ENCODE results near the gene HOXA11. TPM values are rescaled to one million over a fixed set of nuclear protein-coding genes. Genes with fewer than 3 reads are reported as not detected.

The HOXA11 gene
- total RNA-seq, 1 donor from 2014 or later: not detected

GRCh38 chr7:27164367-27165088 is 20.5 kb downstream of the HOXA11 start:
- ATAC-seq: no peak
- DNase-seq: peak; percentile 30
- intact Hi-C loops (cut with micrococcal nuclease): loop anchor here (5.0 to 10.0 kb wide), 2 partner anchors 482 to 790 kb away; no protein-coding TSS in a partner anchor

- ATAC-seq (no peak), DNase-seq (no peak)
- intact Hi-C loops (cut with micrococcal nuclease): loop anchor here (5.0 to 10.0 kb wide), 2 partner anchors 482 to 789 kb away; no protein-coding TSS in a partner anchor
These were observed 21.0 kb downstream of the HOXA11 start for GRCh38 chr7:27164045-27164366.

- intact Hi-C loops (cut with micrococcal nuclease): loop anchor here (5.0 to 10.0 kb wide), 2 partner anchors 481 to 789 kb away; no protein-coding TSS in a partner anchor
- ATAC-seq (no peak), DNase-seq (peak; percentile 7)
These were observed 21.6 kb downstream of the HOXA11 start for GRCh38 chr7:27163288-27164044.

- ATAC-seq: no peak
- DNase-seq: no peak
- intact Hi-C loops (cut with micrococcal nuclease): loop anchor here (5.0 to 10.0 kb wide), 2 partner anchors 480 to 788 kb away; no protein-coding TSS in a partner anchor
These were observed 22.3 kb downstream of the HOXA11 start for GRCh38 chr7:27162561-27163287.

GRCh38 chr7:27161721-27162560 is 23.1 kb downstream of the HOXA11 start:
- ATAC-seq (no peak), DNase-seq (peak; percentile 24)
- intact Hi-C loops (cut with micrococcal nuclease): loop anchor here (5.0 to 10.0 kb wide), 2 partner anchors 480 to 787 kb away; no protein-coding TSS in a partner anchor

- ATAC-seq: peak; percentile 49
- intact Hi-C loops (cut with micrococcal nuclease): loop anchor here (5.0 to 10.0 kb wide), 2 partner anchors 479 to 786 kb away; no protein-coding TSS in a partner anchor
- DNase-seq: peak; percentile 50
These were observed 23.8 kb downstream of the HOXA11 start for GRCh38 chr7:27161214-27161720.

- peak; percentile 89 for DNase-seq
- intact Hi-C loops (cut with micrococcal nuclease): loop anchor here (5.0 to 10.0 kb wide), 2 partner anchors 478 to 786 kb away; no protein-coding TSS in a partner anchor
- ATAC-seq: peak; percentile 89
These were observed 24.4 kb downstream of the HOXA11 start for GRCh38 chr7:27160546-27161213.

GRCh38 chr7:27160145-27160545 is 24.9 kb downstream of the HOXA11 start:
- intact Hi-C loops (cut with micrococcal nuclease): loop anchor here (5.0 to 10.0 kb wide), 2 partner anchors 478 to 785 kb away; no protein-coding TSS in a partner anchor
- peak; percentile 26 for DNase-seq
- ATAC-seq: no peak

- ATAC-seq (no peak), DNase-seq (peak; percentile 24)
- intact Hi-C loops (cut with micrococcal nuclease): loop anchor here (5.0 to 10.0 kb wide), 2 partner anchors 477 to 785 kb away; no protein-coding TSS in a partner anchor
These were observed 25.5 kb downstream of the HOXA11 start for GRCh38 chr7:27159266-27160144.

GRCh38 chr7:27158436-27159265 is 26.4 kb downstream of the HOXA11 start:
- ATAC-seq (no peak), DNase-seq (no peak)
- intact Hi-C loops (cut with micrococcal nuclease): no loop called here

- DNase-seq: no peak
- intact Hi-C loops (cut with micrococcal nuclease): no loop called here
- no peak for ATAC-seq
These were observed 27.2 kb downstream of the HOXA11 start for GRCh38 chr7:27157702-27158431.

- intact Hi-C loops (cut with micrococcal nuclease): no loop called here
- no peak for DNase-seq
- ATAC-seq: no peak
These were observed 27.9 kb downstream of the HOXA11 start for GRCh38 chr7:27156916-27157701.

- ATAC-seq: no peak
- intact Hi-C loops (cut with micrococcal nuclease): no loop called here
- peak; percentile 21 for DNase-seq
These were observed 28.5 kb downstream of the HOXA11 start, which contains the start of gene HOXA7 for GRCh38 chr7:27156508-27156898. HOXA7 (minus strand) TSS chr7:27156675; CDS start chr7:27156545, 130 bp downstream.

GRCh38 chr7:27155816-27156507 is 29.1 kb downstream of the HOXA11 start:
- no peak for ATAC-seq
- peak; percentile 7 for DNase-seq
- intact Hi-C loops (cut with micrococcal nuclease): no loop called here

All from left ventricle myocardium superior (tissue), 1 donor.